Suprapubic skin (tissue), 4 donors: Measurements from ENCODE around the gene PRSS16. TPM values are rescaled to one million over a fixed set of nuclear protein-coding genes. Genes with fewer than 3 reads are reported as not detected.

ENCODE experiments used
- DNase-seq, 2 donors: peaks; one replicate each; pipeline ENCODE4 v3.0.0-alpha.2; 2019; ENCODE audit warnings: low spot score in 2 of 2
- H3K27ac ChIP-seq: fragments of 200-600 bp; sonication (generic); one replicate; pipeline ENCODE4 v1.5.1; 2019
- H3K27me3 ChIP-seq: fragments of 200-600 bp; sonication (generic); one replicate; pipeline ENCODE4 v1.5.1; 2019
- H3K36me3 ChIP-seq: fragments of 200-600 bp; sonication (generic); one replicate; pipeline ENCODE4 v1.5.1; 2019
- H3K4me1 ChIP-seq: fragments of 200-600 bp; sonication (generic); one replicate; pipeline ENCODE4 v1.5.1; 2019
- H3K4me3 ChIP-seq: fragments of 200-600 bp; sonication (generic); one replicate; pipeline ENCODE4 v1.5.1; 2019; ENCODE audit warnings: mild to moderate bottlenecking
- H3K9me3 ChIP-seq: fragments of 200-600 bp; sonication (generic); one replicate; pipeline ENCODE4 v1.5.1; 2019
- EP300 ChIP-seq: sonication (generic); formaldehyde crosslinking; IDR thresholded peaks from one replicate; pipeline ENCODE4 v1.6.1; 2017; ENCODE audit warnings: antibody characterized with exemption
- POLR2A ChIP-seq, 2 donors: fragments of 450-650 bp; IDR thresholded peaks; one replicate each; pipeline ENCODE4 v1.6.1; 2017; ENCODE audit warnings: antibody characterized with exemption in 2 of 2, mild to moderate bottlenecking in 2 of 2, moderate library complexity in 2 of 2
- POLR2AphosphoS5 ChIP-seq, 3 donors: sonication (generic); formaldehyde crosslinking; IDR thresholded peaks; one replicate each; pipeline ENCODE4 v1.6.1; 2017; ENCODE audit warnings: antibody characterized with exemption in 3 of 3
- WGBS: methylation state at CpG from one replicate; pipeline ENCODE4 v1.1.5; 2018; 5-methylcytosine and 5-hydroxymethylcytosine counted together
- total RNA-seq, 4 donors: library from RNA; depleted of rRNA; stranded (reverse); fragments of >200 nt; gene quantifications; one replicate each; pipeline ENCODE4 v1.1.0, GENCODE V29; 2016
- TF ChIP-seq, protein P1 (sequence below), 2 donors: fragments of 200-600 bp in 1 of 2; fragments of 450-650 bp in 1 of 2; sonication (generic) in 1 of 2; IDR thresholded peaks; one replicate each; pipeline ENCODE4 v1.5.1; 2016 to 2019; ENCODE audit warnings: antibody characterized with exemption in 2 of 2, mild to moderate bottlenecking in 1 of 2, moderate library complexity in 1 of 2

PRSS16 gene
- total RNA-seq, 4 donors from 2014 or later = 7.7 to 17.1 (median 13.8) TPM

DNA sequence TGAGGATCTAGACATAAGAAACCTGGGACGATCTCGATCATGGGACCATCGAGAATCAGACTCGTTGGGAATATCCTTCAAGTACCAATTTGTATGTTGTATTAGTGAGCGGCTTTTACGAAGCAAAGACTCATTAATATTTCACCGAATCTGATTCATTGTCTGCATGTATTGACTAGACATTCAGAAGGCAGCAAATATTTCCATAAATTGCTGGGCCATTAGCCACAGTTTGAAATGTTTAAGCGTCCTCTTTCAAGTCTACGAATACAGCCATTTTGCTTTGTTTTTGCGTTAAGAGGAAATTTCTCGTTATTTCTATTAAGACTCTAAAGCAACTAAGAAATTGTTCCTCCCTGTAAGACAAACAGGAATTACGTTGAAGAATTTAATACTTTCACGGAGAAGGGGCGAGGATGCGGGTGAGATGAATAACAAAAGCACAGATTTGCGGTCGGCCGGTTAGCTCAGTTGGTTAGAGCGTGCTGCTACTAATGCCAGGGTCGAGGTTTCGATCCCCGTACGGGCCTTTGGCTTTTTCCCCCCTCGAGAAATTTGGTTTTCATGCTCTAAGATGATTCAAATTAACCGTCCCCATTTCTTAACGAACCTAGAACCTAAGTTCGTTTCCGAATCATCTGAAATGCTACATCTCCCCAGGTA lies 46.1 kb downstream of the PRSS16 start:
- Histone ChIP-seq H3K4me3 (no peak overlapping the region), H3K27me3 (peaks cover 100% of the 10 kb centered on the region), H3K27ac (no peak overlapping the region), H3K36me3 (no peaks in the 10 kb centered on the region), H3K4me1 (peaks cover 2% of the 10 kb centered on the region), H3K9me3 (no peaks in the 10 kb centered on the region)
- WGBS = 28% methylated on average over 28 of the region's 28 CpGs
- DNase-seq = no peak
- TF ChIP-seq EP300 = no peak

DNA sequence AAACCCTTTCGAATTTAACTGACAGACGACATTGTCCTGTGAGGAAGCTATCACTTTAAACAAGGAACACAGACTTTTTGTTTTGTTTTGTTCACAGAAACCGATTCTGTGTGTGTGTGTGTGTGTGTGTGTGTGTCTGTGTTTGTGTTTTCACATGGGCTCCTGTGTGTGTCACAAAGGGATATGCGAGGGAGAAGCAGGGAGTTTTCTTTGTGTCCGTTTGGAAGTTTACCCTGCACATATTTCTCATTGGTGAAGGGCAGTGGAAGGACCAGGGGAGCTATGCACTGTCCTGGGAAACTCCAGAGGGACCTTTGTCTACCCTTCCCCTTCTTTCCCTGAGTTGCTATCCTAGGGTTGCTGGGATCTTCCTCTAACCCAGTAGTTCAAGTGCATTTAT lies 46.9 kb downstream of the PRSS16 start:
- WGBS = 27% methylated on average over 5 of the region's 5 CpGs
- H3K4me3 ChIP-seq = no peak overlapping the region
- DNase-seq = no peak
- TF ChIP-seq POLR2A (IDR thresholded peaks at IDR 0.05) (no peak), POLR2AphosphoS5 (IDR thresholded peaks at IDR 0.05) (no peak), EP300 (no peak)
- TF ChIP-seq, protein P1, sequence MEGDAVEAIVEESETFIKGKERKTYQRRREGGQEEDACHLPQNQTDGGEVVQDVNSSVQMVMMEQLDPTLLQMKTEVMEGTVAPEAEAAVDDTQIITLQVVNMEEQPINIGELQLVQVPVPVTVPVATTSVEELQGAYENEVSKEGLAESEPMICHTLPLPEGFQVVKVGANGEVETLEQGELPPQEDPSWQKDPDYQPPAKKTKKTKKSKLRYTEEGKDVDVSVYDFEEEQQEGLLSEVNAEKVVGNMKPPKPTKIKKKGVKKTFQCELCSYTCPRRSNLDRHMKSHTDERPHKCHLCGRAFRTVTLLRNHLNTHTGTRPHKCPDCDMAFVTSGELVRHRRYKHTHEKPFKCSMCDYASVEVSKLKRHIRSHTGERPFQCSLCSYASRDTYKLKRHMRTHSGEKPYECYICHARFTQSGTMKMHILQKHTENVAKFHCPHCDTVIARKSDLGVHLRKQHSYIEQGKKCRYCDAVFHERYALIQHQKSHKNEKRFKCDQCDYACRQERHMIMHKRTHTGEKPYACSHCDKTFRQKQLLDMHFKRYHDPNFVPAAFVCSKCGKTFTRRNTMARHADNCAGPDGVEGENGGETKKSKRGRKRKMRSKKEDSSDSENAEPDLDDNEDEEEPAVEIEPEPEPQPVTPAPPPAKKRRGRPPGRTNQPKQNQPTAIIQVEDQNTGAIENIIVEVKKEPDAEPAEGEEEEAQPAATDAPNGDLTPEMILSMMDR (IDR thresholded peaks at IDR 0.05) = no peak
- no peak overlapping the region for H3K27ac ChIP-seq
- H3K4me1 ChIP-seq = peaks cover 2% of the 10 kb centered on the region
- no peaks in the 10 kb centered on the region for H3K36me3 ChIP-seq
- no peaks in the 10 kb centered on the region for H3K9me3 ChIP-seq
- H3K27me3 ChIP-seq = peaks cover 100% of the 10 kb centered on the region

DNA sequence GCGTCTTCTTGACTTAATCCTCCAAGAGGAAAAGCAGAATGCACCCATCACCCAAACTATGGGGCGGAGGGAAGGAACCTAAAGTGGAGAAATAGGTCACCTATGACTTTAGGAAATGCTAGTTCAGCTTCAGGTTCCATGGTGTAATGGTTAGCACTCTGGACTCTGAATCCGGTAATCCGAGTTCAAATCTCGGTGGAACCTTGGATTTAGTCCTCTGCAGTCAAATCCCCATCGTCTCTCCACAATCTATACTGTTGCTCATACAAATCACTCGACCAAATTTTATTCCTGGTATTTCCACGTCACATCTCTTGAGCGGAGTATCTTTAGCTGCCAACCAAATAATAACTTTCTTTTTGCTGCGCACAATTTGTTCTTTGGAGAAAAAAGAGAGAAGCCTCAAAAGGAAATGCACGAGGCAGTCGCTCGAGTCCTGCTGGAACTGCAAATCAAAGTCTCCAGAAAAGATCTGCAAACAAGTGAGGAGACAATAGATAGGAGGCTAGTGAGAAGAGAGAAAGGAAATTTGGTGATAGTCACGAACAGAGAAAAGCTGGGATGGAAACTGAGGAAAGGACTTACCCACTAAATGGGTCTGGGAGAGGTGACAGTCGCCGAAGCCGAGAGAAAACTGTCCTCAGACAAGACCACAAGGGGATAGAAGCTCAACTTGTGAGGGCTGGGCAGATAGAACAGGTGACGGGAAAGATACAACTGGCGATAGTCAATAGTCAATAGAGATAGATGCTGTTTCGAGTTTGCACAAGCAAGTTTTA lies 48.0 kb downstream of the PRSS16 start:
- Histone ChIP-seq H3K27ac (no peak overlapping the region), H3K27me3 (peaks cover 99% of the 10 kb centered on the region), H3K9me3 (no peaks in the 10 kb centered on the region), H3K4me3 (no peak overlapping the region), H3K4me1 (peaks cover 2% of the 10 kb centered on the region), H3K36me3 (no peaks in the 10 kb centered on the region)
- no peak for DNase-seq
- 8% methylated on average over 20 of the region's 20 CpGs for WGBS
- TF ChIP-seq POLR2A (IDR thresholded peaks at IDR 0.05) (no peak), POLR2AphosphoS5 (IDR thresholded peaks at IDR 0.05) (no peak), EP300 (no peak)
- TF ChIP-seq, protein P1 (IDR thresholded peaks at IDR 0.05) = no peak

DNA sequence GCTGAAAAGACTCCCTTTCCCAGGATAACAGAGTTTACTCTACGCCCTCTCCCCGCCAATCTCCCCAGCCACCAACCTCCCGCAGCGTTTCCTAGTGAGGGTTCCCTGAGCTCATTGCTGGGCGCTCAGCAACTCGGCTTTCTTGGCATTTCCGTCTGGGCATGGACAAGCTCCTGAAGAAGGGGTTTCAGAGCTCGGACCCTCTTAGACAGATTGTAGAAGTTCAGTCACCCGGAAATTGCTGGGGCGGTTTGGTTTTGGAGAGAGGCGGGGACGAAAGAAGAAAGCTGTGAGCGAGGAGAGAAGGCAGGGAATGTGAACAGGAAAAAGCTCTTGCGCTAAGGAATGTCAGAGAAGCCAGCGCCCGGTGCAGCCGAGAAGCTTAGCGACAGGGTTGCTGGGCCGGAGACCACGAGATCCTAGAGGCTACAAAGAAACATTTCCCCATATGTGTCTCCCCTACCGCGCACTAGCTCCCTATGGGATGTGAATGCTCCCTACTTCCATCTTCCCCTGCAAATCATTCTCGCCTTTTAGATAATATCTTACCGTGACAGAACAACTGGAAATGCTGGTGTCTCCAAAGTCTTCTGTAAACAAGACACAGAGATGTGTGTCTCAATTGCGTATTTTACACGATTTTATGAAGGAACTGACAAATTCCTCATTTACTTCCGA lies 48.7 kb downstream of the PRSS16 start:
- no peak overlapping the region for H3K4me3 ChIP-seq
- peaks cover 99% of the 10 kb centered on the region for H3K27me3 ChIP-seq

DNA sequence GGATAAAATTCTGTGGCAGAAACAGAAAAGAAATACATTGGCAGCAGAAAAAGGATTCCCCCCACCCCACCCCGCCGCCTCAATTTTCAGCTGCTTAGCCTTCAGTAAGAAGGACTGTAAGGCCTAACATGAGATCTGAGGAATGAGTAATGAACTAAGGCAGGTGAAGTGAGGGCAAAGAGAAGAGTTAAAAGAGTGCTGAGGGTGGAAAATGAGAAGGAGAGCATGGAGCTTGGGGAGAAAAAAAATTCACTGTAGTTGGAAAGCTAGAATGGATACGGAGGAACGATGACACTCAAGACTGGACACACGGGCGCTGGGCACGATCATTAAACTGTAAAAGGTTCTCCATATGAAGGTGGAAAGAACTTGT lies 50.0 kb downstream of the PRSS16 start:
- DNase-seq = no peak
- Histone ChIP-seq H3K36me3 (no peaks in the 10 kb centered on the region), H3K27ac (no peak overlapping the region), H3K4me1 (peaks cover 2% of the 10 kb centered on the region), H3K9me3 (no peaks in the 10 kb centered on the region), H3K27me3 (peaks cover 99% of the 10 kb centered on the region), H3K4me3 (no peak overlapping the region)
- 24% methylated on average over 7 of the region's 7 CpGs for WGBS
- no peak for TF ChIP-seq EP300
- TF ChIP-seq, protein P1 (IDR thresholded peaks at IDR 0.05) = no peak
- no peak for TF ChIP-seq POLR2A (IDR thresholded peaks at IDR 0.05)
- no peak for TF ChIP-seq POLR2AphosphoS5 (IDR thresholded peaks at IDR 0.05)

More for the DNA sequence above, 48.7 kb downstream of the PRSS16 start:
- 5% methylated on average over 27 of the region's 27 CpGs for WGBS
- no peaks in the 10 kb centered on the region for H3K36me3 ChIP-seq
- DNase-seq = no peak
- H3K9me3 ChIP-seq = no peaks in the 10 kb centered on the region
- no peak overlapping the region for H3K27ac ChIP-seq
- TF ChIP-seq, protein P1 (IDR thresholded peaks at IDR 0.05) = no peak
- TF ChIP-seq POLR2A (IDR thresholded peaks at IDR 0.05) (no peak), POLR2AphosphoS5 (IDR thresholded peaks at IDR 0.05) (no peak), EP300 (no peak)
- peaks cover 2% of the 10 kb centered on the region for H3K4me1 ChIP-seq
